Naive thymus-derived CD4-positive, alpha-beta T cell (primary cell): Measurements from ENCODE around the gene HSPA2. TPM values are rescaled to one million over a fixed set of nuclear protein-coding genes. Genes with fewer than 3 reads are reported as not detected.
"Not testable (repeated sequence)": the region's sequence is repeated elsewhere in the genome, so short reads cannot be mapped to it uniquely, and the experiment has no call there.

Experiments used
- ATAC-seq: fragments of 150-1000 bp; cut with Tn5 transposase; 2 replicates; pipeline ENCODE4 v1.10.0; 2021; ENCODE audit warnings: mild to moderate bottlenecking, moderate library complexity
- CTCF ChIA-PET: fragments of 350-600 bp; sonication (Branson Sonifier 250); formaldehyde crosslinking; loops from one replicate; lab custom pipeline; 2021; ENCODE audit warnings: antibody characterized with exemption; lab: Charles Lee
- POLR2A ChIA-PET: fragments of 350-600 bp; sonication (Branson Sonifier 250); formaldehyde crosslinking; loops from one replicate; lab custom pipeline; 2021; ENCODE audit warnings: antibody characterized with exemption, inconsistent platforms; lab: Charles Lee
- DNase-seq, 9 donors: peaks; one replicate each; pipeline versions ENCODE4 v3.0.0 to v3.0.0-alpha.2; 2020 to 2022; ENCODE audit warnings: mixed read lengths in 1 of 9
- H3K27ac ChIP-seq: one replicate; pipeline ENCODE4 v1.7.0; 2013; ENCODE audit warnings: mild to moderate bottlenecking, low read depth, low read length, moderate library complexity
- H3K27me3 ChIP-seq, 2 donors: one replicate each; pipeline ENCODE4 v1.7.0; 2013; ENCODE audit warnings: low read length in 2 of 2, mild to moderate bottlenecking in 2 of 2, moderate library complexity in 2 of 2; ENCODE audit not compliant: control insufficient read depth in 2 of 2, insufficient read depth in 2 of 2
- H3K36me3 ChIP-seq, 3 experiments: 1 replicate in 2 of 3; 2 replicates in 1 of 3; pipeline ENCODE4 v1.7.0; 2013; ENCODE audit warnings: low read length in 3 of 3, mild to moderate bottlenecking in 3 of 3, moderate library complexity in 1 of 3; ENCODE audit not compliant: insufficient read depth in 3 of 3, control insufficient read depth in 2 of 3
- H3K4me1 ChIP-seq, 2 donors: one replicate each; pipeline ENCODE4 v1.7.0; 2013; ENCODE audit warnings: low read length in 2 of 2, mild to moderate bottlenecking in 2 of 2, moderate library complexity in 1 of 2; ENCODE audit not compliant: control insufficient read depth in 2 of 2, insufficient read depth in 2 of 2
- H3K4me3 ChIP-seq: 2 replicates; pipeline ENCODE4 v1.7.0; 2013; ENCODE audit warnings: mild to moderate bottlenecking, low read length
- H3K9me3 ChIP-seq, 3 experiments: 1 replicate in 2 of 3; 2 replicates in 1 of 3; pipeline ENCODE4 v1.7.0; 2013; ENCODE audit warnings: low read length in 3 of 3; ENCODE audit not compliant: control insufficient read depth in 2 of 3
- H3K27ac Mint-ChIP-seq, 9 donors: one replicate each; pipeline ENCODE4 v1.8.0; 2020 to 2022; ENCODE audit warnings: mixed read lengths in 9 of 9, mild to moderate bottlenecking in 8 of 9, moderate library complexity in 5 of 9, inconsistent platforms in 2 of 9
- H3K27me3 Mint-ChIP-seq, 5 donors: one replicate each; pipeline ENCODE4 v1.8.0; 2021 to 2022; ENCODE audit warnings: mixed read lengths in 5 of 5, mild to moderate bottlenecking in 1 of 5
- H3K36me3 Mint-ChIP-seq, 5 donors: one replicate each; pipeline ENCODE4 v1.8.0; 2020 to 2022; ENCODE audit warnings: mixed read lengths in 5 of 5, mild to moderate bottlenecking in 3 of 5, inconsistent platforms in 1 of 5
- H3K4me1 Mint-ChIP-seq, 7 donors: one replicate each; pipeline ENCODE4 v1.8.0; 2020 to 2022; ENCODE audit warnings: mixed read lengths in 7 of 7, mild to moderate bottlenecking in 3 of 7, inconsistent platforms in 1 of 7
- H3K4me3 Mint-ChIP-seq, 10 donors: one replicate each; pipeline ENCODE4 v1.8.0; 2020 to 2022; ENCODE audit warnings: mild to moderate bottlenecking in 10 of 10, mixed read lengths in 10 of 10, moderate library complexity in 6 of 10, inconsistent platforms in 2 of 10
- H3K9me3 Mint-ChIP-seq, 11 donors: one replicate each; pipeline ENCODE4 v1.8.0; 2020 to 2022; ENCODE audit warnings: mixed read lengths in 11 of 11, mild to moderate bottlenecking in 4 of 11, inconsistent platforms in 1 of 11, moderate library complexity in 1 of 11
- intact Hi-C, 2 donors: fragments of 100-400 bp; cut with micrococcal nuclease; formaldehyde crosslinking; loops; one replicate each; pipeline ENCODE4 v1.15.1; 2023
- polyA plus RNA-seq, 2 donors: library from polyadenylated mRNA; unstranded; fragments of 300-500 nt; fragmentation: Illumina TruSeq; gene quantifications; one replicate each; pipeline ENCODE4 v1.2.3, GENCODE V29; 2021
- total RNA-seq, 6 experiments: library from RNA in 5 of 6; stranded (reverse) in 5 of 6; gene quantifications; 1 replicate in 5 of 6; 2 replicates in 1 of 6; pipeline ENCODE4 v1.2.3 and lab custom pipeline; 2021 to 2026

The HSPA2 gene
- total and polyA plus RNA-seq, 7 experiments from 2014 or later = 0.21 to 2.5 (median 0.76) TPM

GRCh38 chr14:64562436-64562835 lies 21.9 kb downstream of the HSPA2 start:
- intact Hi-C loops = no loop called here
- no peaks in the 10 kb centered on the region for H3K36me3 ChIP-seq
- DNase-seq (no peak), ATAC-seq (no peak)
- ChIA-PET CTCF (no interaction called here), POLR2A (no interaction called here)
- Mint-ChIP-seq H3K4me3 (no peak overlapping the region), H3K27ac (no peak overlapping the region), H3K4me1 (peaks cover 2 to 17% (median 12%) of the 10 kb centered on the region in 7 donors), H3K9me3 (peaks cover 0 to 2% (median 0%) of the 10 kb centered on the region in 11 donors), H3K36me3 (no peaks in the 10 kb centered on the region), H3K27me3 (peaks cover 0 to 38% (median 6%) of the 10 kb centered on the region in 5 donors)
- H3K27me3 ChIP-seq = no peaks in the 10 kb centered on the region
- no peak overlapping the region for H3K27ac ChIP-seq
- no peaks in the 10 kb centered on the region for H3K9me3 ChIP-seq
- no peak overlapping the region for H3K4me3 ChIP-seq
- no peaks in the 10 kb centered on the region for H3K4me1 ChIP-seq

- DNase-seq (no peak), ATAC-seq (no peak)
- Mint-ChIP-seq H3K4me1 (peaks cover 2 to 17% (median 12%) of the 10 kb centered on the region in 7 donors), H3K27ac (no peak overlapping the region), H3K27me3 (peaks cover 0 to 37% (median 6%) of the 10 kb centered on the region in 5 donors), H3K4me3 (no peak overlapping the region), H3K36me3 (no peaks in the 10 kb centered on the region), H3K9me3 (no peaks in the 10 kb centered on the region)
- intact Hi-C loops = no loop called here
- H3K4me1 ChIP-seq = no peaks in the 10 kb centered on the region
- no peaks in the 10 kb centered on the region for H3K36me3 ChIP-seq
- CTCF ChIA-PET = no interaction called here
- H3K9me3 ChIP-seq = no peaks in the 10 kb centered on the region
- POLR2A ChIA-PET = no interaction called here
- no peak overlapping the region for H3K4me3 ChIP-seq
- H3K27ac ChIP-seq = no peak overlapping the region
- no peaks in the 10 kb centered on the region for H3K27me3 ChIP-seq
Measured at GRCh38 chr14:64563696-64564095, 23.2 kb downstream of the HSPA2 start.

DNA sequence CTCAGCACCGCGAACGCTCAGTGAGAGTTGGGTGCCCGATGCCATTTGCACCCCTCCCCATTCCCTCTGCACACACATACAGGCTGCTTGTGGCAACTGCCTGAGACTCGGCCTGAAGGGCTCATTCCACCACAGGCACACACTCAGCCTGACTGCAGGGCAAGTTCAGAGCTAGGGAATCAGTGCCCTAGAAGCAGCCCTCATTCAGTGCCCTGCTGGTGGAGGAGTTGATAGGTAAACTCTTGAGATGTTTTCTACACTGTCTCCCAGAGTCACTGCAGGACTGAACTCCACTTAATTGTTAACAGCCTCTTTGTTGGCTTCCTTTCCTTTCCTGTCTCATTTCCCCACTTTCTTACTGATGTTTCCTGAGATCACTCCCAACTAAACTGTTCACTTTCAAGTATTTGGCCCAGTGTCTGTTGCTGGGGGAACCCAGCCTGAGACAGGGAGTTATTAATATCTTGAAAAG lies 26.1 kb downstream of the HSPA2 start:
- no peaks in the 10 kb centered on the region for H3K4me1 ChIP-seq
- no peaks in the 10 kb centered on the region for H3K36me3 ChIP-seq
- H3K4me3 ChIP-seq = no peak overlapping the region
- Mint-ChIP-seq H3K36me3 (no peaks in the 10 kb centered on the region), H3K9me3 (no peaks in the 10 kb centered on the region), H3K27ac (no peak overlapping the region), H3K27me3 (peaks cover 0 to 43% (median 6%) of the 10 kb centered on the region in 5 donors), H3K4me3 (no peak overlapping the region), H3K4me1 (peaks cover 0 to 2% (median 0%) of the 10 kb centered on the region in 7 donors)
- H3K27ac ChIP-seq = no peak overlapping the region
- intact Hi-C loops = no loop called here
- H3K27me3 ChIP-seq = no peaks in the 10 kb centered on the region
- DNase-seq = no peak
- POLR2A ChIA-PET = no interaction called here
- CTCF ChIA-PET = no interaction called here
- no peak for ATAC-seq
- no peaks in the 10 kb centered on the region for H3K9me3 ChIP-seq

GRCh38 chr14:64569138-64569631 lies 28.6 kb downstream of the HSPA2 start:
- CTCF ChIA-PET = no interaction called here
- H3K4me1 Mint-ChIP-seq = no peaks in the 10 kb centered on the region
- no peaks in the 10 kb centered on the region for H3K36me3 Mint-ChIP-seq

GRCh38 chr14:64569646-64570045 lies 29.1 kb downstream of the HSPA2 start:
- H3K36me3 Mint-ChIP-seq, H3K4me3 Mint-ChIP-seq, intact Hi-C loops, H3K27me3 ChIP-seq, CTCF ChIA-PET, ATAC-seq, H3K36me3 ChIP-seq, H3K27ac Mint-ChIP-seq, POLR2A ChIA-PET, H3K9me3 ChIP-seq, H3K4me1 ChIP-seq, DNase-seq, H3K4me1 Mint-ChIP-seq, H3K27ac ChIP-seq, H3K4me3 ChIP-seq, H3K9me3 Mint-ChIP-seq: not testable (repeated sequence)
- H3K27me3 Mint-ChIP-seq = peaks cover 0 to 30% (median 4%) of the 10 kb centered on the region in 5 donors

More at GRCh38 chr14:64569138-64569631, 28.6 kb downstream of the HSPA2 start:
- Histone ChIP-seq H3K36me3 (no peaks in the 10 kb centered on the region), H3K4me3 (no peak overlapping the region), H3K27ac (no peak overlapping the region), H3K4me1 (no peaks in the 10 kb centered on the region), H3K27me3 (no peaks in the 10 kb centered on the region), H3K9me3 (no peaks in the 10 kb centered on the region)
- Mint-ChIP-seq H3K27ac (no peak overlapping the region), H3K9me3 (no peaks in the 10 kb centered on the region), H3K27me3 (peaks cover 0 to 35% (median 4%) of the 10 kb centered on the region in 5 donors), H3K4me3 (no peak overlapping the region)
- no peak for ATAC-seq
- POLR2A ChIA-PET = no interaction called here
- no peak for DNase-seq
- intact Hi-C loops = no loop called here

DNA sequence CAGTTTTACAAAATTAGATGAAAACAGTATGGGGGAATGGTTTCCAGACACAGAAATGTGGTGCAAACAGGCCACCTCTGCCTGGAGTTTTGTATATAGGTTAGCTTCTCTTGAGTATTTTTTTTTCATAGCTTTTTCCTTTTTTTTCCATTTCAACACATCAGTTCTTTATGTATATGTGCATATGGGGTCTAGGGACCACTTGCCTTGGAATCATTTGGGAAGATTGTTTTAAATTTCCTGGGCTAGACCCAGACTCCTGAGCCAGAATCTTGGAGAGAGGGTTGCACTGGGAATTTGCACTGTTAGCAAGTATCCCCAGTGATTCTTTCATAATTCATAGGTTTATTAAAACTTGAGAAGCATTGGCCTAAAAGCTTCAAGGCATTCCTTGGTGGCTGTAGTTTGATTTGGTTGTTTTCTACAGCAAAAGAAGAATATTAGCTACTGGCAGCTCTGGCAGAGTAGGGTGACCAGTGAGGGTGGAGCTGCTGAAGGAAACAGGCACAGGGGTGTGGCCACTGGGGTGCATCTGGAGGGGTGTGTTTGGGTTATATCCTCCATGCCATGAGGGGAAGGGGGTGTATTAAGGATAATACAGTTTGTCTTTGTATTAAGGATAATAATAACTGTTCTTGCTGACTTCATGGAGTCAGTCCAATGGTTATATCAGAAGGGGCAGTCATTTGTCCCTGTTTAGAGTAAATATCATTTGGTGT lies 32.0 kb downstream of the HSPA2 start:
- Mint-ChIP-seq H3K4me3 (no peak overlapping the region), H3K27me3 (peaks cover 0 to 11% (median 0%) of the 10 kb centered on the region in 5 donors), H3K36me3 (no peaks in the 10 kb centered on the region), H3K4me1 (no peaks in the 10 kb centered on the region), H3K27ac (no peak overlapping the region), H3K9me3 (no peaks in the 10 kb centered on the region)
- ATAC-seq = no peak
- Histone ChIP-seq H3K4me3 (no peak overlapping the region), H3K4me1 (no peaks in the 10 kb centered on the region), H3K9me3 (no peaks in the 10 kb centered on the region), H3K36me3 (no peaks in the 10 kb centered on the region), H3K27me3 (no peaks in the 10 kb centered on the region), H3K27ac (no peak overlapping the region)
- ChIA-PET CTCF (no interaction called here), POLR2A (no interaction called here)
- no peak for DNase-seq
- intact Hi-C loops = no loop called here

GRCh38 chr14:64573109-64573508 lies 32.6 kb downstream of the HSPA2 start:
- Histone ChIP-seq H3K4me1 (no peaks in the 10 kb centered on the region), H3K36me3 (no peaks in the 10 kb centered on the region), H3K4me3 (no peak overlapping the region), H3K9me3 (no peaks in the 10 kb centered on the region), H3K27me3 (no peaks in the 10 kb centered on the region), H3K27ac (no peak overlapping the region)
- Mint-ChIP-seq H3K27me3 (peaks cover 0 to 12% (median 0%) of the 10 kb centered on the region in 5 donors), H3K36me3 (no peaks in the 10 kb centered on the region), H3K27ac (no peak overlapping the region), H3K9me3 (no peaks in the 10 kb centered on the region), H3K4me3 (no peak overlapping the region), H3K4me1 (no peaks in the 10 kb centered on the region)
- CTCF ChIA-PET = no interaction called here
- POLR2A ChIA-PET = no interaction called here
- DNase-seq = no peak
- intact Hi-C loops = no loop called here
- ATAC-seq = no peak
